Brain microvascular endothelial cell (primary cell): ENCODE results near the gene ADAM15.

Experiments
- DNase-seq: peaks from one replicate; pipeline ENCODE4 v3.0.0-alpha.2; 2020
- H3K27ac ChIP-seq: fragments of 250-450 bp; sonication (Bioruptor Pico); 2 replicates; pipeline ENCODE4 v1.5.1; 2020; ENCODE audit warnings: mild to moderate bottlenecking, moderate library complexity
- H3K27me3 ChIP-seq: fragments of 250-450 bp; sonication (Bioruptor Pico); replicated peaks from 2 replicates; pipeline ENCODE4 v1.5.1; 2020; ENCODE audit warnings: mild to moderate bottlenecking
- H3K36me3 ChIP-seq: fragments of 250-450 bp; sonication (Bioruptor Pico); replicated peaks from 2 replicates; pipeline ENCODE4 v1.5.1; 2020; ENCODE audit warnings: mild to moderate bottlenecking
- H3K4me3 ChIP-seq: 2 replicates; pipeline ENCODE4 v1.5.1; 2011; ENCODE audit warnings: low read depth, mild to moderate bottlenecking, control low read depth, low read length, moderate library complexity
- CTCF ChIP-seq: IDR thresholded peaks from 2 replicates; pipeline ENCODE4 v1.5.1; 2011; ENCODE audit warnings: low read depth, mild to moderate bottlenecking, moderate library complexity, low read length, control low read depth, inconsistent platforms; ENCODE audit errors: missing control alignments
- in situ Hi-C: cut with HindIII; loops from 2 replicates; pipeline ENCODE4 v1.10.0; 2017; ENCODE audit warnings: low sequenced_read_pairs, low pct_ligation_motif_present

Gene ADAM15

DNA sequence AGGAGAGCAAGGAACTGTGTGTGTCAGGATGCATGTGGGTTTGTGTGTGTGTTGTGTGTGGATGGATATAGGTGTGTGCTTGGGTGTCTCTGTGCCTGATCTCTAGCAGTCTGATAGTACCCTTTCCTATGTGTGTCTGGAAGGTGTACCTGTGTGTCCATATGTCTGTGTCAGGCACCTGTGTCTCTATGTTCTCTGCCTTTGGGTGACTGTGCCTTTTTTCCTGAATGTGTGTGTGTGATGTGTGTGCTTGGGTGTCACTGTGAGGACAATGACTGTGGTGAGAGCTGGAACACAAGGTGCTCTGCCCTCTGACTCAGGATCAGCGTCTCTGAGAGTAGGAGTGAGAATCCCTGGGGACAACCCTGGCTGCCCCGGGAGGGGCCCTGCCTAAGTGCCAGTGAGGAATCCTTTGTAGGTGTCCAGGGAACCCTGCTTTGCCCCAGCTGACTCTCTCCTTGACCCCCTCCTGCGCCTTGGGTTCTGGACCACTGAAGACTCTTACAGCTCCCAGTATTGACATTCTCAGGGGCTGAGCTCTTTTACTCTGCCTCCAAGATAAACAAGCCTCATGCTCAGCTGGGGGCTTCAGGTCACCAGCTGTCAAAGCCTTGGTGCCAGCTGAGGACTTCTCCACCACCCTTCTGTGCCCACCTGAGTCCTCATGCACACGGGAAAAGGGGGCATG lies 26.8 kb downstream of the ADAM15 start:
- DNase-seq: no peak
- in situ Hi-C loops: no loop called here
- no peak overlapping the region for H3K4me3 ChIP-seq
- H3K27me3 ChIP-seq: peaks cover 37% of the 10 kb centered on the region
- H3K27ac ChIP-seq: no peak overlapping the region
- no peak for TF ChIP-seq CTCF
- H3K36me3 ChIP-seq: no peaks in the 10 kb centered on the region

DNA sequence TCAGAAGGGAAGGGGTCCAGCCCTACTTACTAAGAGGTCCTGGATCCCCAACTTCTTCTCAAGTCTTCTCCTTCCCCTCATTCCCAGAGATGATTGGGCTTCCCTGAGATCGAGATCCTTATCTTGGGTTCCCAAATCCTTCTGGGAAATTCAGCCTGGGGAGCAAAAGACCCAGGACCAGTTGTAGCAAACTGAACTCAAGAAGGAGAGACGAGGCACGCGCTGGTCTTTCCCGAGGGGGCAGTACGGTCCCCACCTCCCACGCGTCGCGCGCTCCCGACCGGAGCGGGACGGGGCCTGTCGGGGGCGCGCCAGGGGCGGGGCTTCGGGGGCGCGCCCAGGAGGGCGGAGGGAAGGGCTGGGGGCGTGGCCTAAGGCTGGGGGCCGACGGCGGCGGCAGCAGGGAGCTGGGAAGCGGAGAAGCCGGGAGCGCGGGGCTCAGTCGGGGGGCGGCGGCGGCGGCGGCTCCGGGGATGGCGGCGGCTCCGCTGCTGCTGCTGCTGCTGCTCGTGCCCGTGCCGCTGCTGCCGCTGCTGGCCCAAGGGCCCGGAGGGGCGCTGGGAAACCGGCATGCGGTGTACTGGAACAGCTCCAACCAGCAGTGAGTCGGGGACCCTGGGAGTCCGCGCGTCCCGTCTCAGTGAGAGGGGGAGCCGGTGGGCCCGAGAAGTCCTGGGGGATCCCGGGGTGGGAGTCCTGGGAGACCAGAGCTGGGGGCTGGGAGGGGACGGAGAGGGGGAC lies 27.5 kb downstream of the ADAM15 start, which contains the start of gene EFNA3:
TSS of gene EFNA3 (plus strand) at position 369 of the 741 bp plus-strand sequence. CDS start at position 474, 105 bp downstream.
- no peak for TF ChIP-seq CTCF
- Histone ChIP-seq H3K36me3 (no peaks in the 10 kb centered on the region), H3K27me3 (peaks cover 44% of the 10 kb centered on the region), H3K27ac (no peak within 1 kb of the TSS), H3K4me3 (peak within 1 kb of the TSS; percentile 42)
- in situ Hi-C loops: no loop called here
- DNase-seq: no peak

DNA sequence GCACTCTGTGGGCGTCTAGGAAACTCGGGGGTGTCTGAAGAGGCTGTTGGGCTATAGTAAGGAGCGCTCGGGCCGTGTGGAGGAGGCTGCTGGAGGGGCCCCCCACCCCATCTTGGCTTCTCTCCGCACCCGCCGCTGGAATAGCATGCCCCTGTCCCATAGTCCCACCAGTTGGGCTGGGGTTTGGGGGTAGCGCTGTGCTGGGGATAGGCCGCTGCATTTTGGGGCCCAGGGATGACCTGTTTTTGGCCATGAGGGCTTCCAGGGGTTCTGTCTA lies 28.0 kb downstream of the ADAM15 start:
- Histone ChIP-seq H3K36me3 (no peaks in the 10 kb centered on the region), H3K4me3 (peak overlapping the region; percentile 42), H3K27me3 (peaks cover 44% of the 10 kb centered on the region), H3K27ac (no peak overlapping the region)
- TF ChIP-seq CTCF: no peak
- in situ Hi-C loops: no loop called here
- DNase-seq: no peak

- TF ChIP-seq CTCF: no peak
- H3K27ac ChIP-seq: no peak overlapping the region
- H3K4me3 ChIP-seq: no peak overlapping the region
- no peak for DNase-seq
- peaks cover 44% of the 10 kb centered on the region for H3K27me3 ChIP-seq
- H3K36me3 ChIP-seq: no peaks in the 10 kb centered on the region
- in situ Hi-C loops: no loop called here
These were observed 28.6 kb downstream of the ADAM15 start for GRCh38 chr1:155079487-155080311.

GRCh38 chr1:155080312-155081228 lies 29.5 kb downstream of the ADAM15 start:
- no peak for TF ChIP-seq CTCF
- DNase-seq: no peak
- no peaks in the 10 kb centered on the region for H3K36me3 ChIP-seq
- no peak overlapping the region for H3K27ac ChIP-seq
- in situ Hi-C loops: no loop called here
- H3K27me3 ChIP-seq: peaks cover 44% of the 10 kb centered on the region
- no peak overlapping the region for H3K4me3 ChIP-seq
